ENCODE results near the gene KRTAP4-5. TPM values are rescaled to one million over a fixed set of nuclear protein-coding genes. Genes with fewer than 3 reads are reported as not detected.
"Not testable (repeated sequence)": the region's sequence is repeated elsewhere in the genome, so short reads cannot be mapped to it uniquely, and the experiment has no call there.

Gene KRTAP4-5
- total RNA-seq, 2 donors from 2014 or later, result not detected

GRCh38 chr17:41153856-41154255, 4.2 kb upstream of the KRTAP4-5 start:
- no peaks in the 10 kb centered on the region for H3K9me3 Mint-ChIP-seq
- no peak overlapping the region for H3K27ac Mint-ChIP-seq
- DNase-seq (ENCODE audit: low spot score in 2 of 2) (no peak), ATAC-seq (no peak)
- no peaks in the 10 kb centered on the region for H3K36me3 Mint-ChIP-seq

GRCh38 chr17:41151525-41151924, 1.9 kb upstream of the KRTAP4-5 start:
- no peak overlapping the region for H3K27ac Mint-ChIP-seq
- no peaks in the 10 kb centered on the region for H3K9me3 Mint-ChIP-seq
- no peak for ATAC-seq

GRCh38 chr17:41150026-41150425, 401 bp upstream of the KRTAP4-5 start:
- DNase-seq (ENCODE audit: low spot score in 2 of 2) (no peak), ATAC-seq (no peak)
- Mint-ChIP-seq H3K9me3 (no peaks in the 10 kb centered on the region), H3K36me3 (no peaks in the 10 kb centered on the region), H3K27ac (no peak overlapping the region)

More at GRCh38 chr17:41151525-41151924, 1.9 kb upstream of the KRTAP4-5 start:
- H3K36me3 Mint-ChIP-seq, result no peaks in the 10 kb centered on the region
- DNase-seq (ENCODE audit: low spot score in 2 of 2), result no peak

- ATAC-seq; H3K9me3 Mint-ChIP-seq; H3K36me3 Mint-ChIP-seq; DNase-seq (ENCODE audit: low spot score in 2 of 2): not testable (repeated sequence)
- peak overlapping the region in 1 of 2 donors; percentile 23 for H3K27ac Mint-ChIP-seq
These were observed 514 bp downstream of the KRTAP4-5 start for GRCh38 chr17:41148971-41149651.

GRCh38 chr17:41147531-41148204, 2.0 kb downstream of the KRTAP4-5 start:
- H3K36me3 Mint-ChIP-seq, result peaks cover 11 to 13% of the 10 kb centered on the region in 2 donors
- DNase-seq (ENCODE audit: low spot score in 2 of 2) (no peak), ATAC-seq (no peak)
- peaks cover 10% of the 10 kb centered on the region in 2 donors for H3K9me3 Mint-ChIP-seq
- no peak overlapping the region for H3K27ac Mint-ChIP-seq

- ATAC-seq (no peak), DNase-seq (ENCODE audit: low spot score in 2 of 2) (no peak)
- Mint-ChIP-seq H3K9me3 (peaks cover 20 to 26% of the 10 kb centered on the region in 2 donors), H3K36me3 (peaks cover 19 to 26% of the 10 kb centered on the region in 2 donors), H3K27ac (no peak overlapping the region)
These were observed 4.4 kb downstream of the KRTAP4-5 start for GRCh38 chr17:41145261-41145660.

- Mint-ChIP-seq H3K36me3 (peaks cover 23 to 27% of the 10 kb centered on the region in 2 donors), H3K9me3 (peaks cover 20 to 27% of the 10 kb centered on the region in 2 donors), H3K27ac (no peak overlapping the region)
- ATAC-seq (no peak), DNase-seq (ENCODE audit: low spot score in 2 of 2) (no peak)
These were observed 4.8 kb downstream of the KRTAP4-5 start for GRCh38 chr17:41144846-41145245.

- no peak overlapping the region for H3K27ac Mint-ChIP-seq
- ATAC-seq (no peak), DNase-seq (ENCODE audit: low spot score in 2 of 2) (no peak)
- H3K36me3 Mint-ChIP-seq, result peaks cover 28 to 32% of the 10 kb centered on the region in 2 donors
- H3K9me3 Mint-ChIP-seq, result peaks cover 28 to 45% of the 10 kb centered on the region in 2 donors
These were observed 8.3 kb downstream of the KRTAP4-5 start for GRCh38 chr17:41141361-41141760.

GRCh38 chr17:41140360-41141131, 9.1 kb downstream of the KRTAP4-5 start, which contains the start of gene KRTAP4-6:
TSS of gene KRTAP4-6 (minus strand) at chr17:41140544. CDS start at chr17:41140487, 57 bp downstream.
- Mint-ChIP-seq H3K9me3 (peaks cover 28 to 45% of the 10 kb centered on the region in 2 donors), H3K36me3 (peaks cover 28 to 32% of the 10 kb centered on the region in 2 donors), H3K27ac (peak within 1 kb of the TSS in 1 of 2 donors; percentile 11)
- ATAC-seq (no peak), DNase-seq (ENCODE audit: low spot score in 2 of 2) (no peak)

- peak overlapping the region in 1 of 2 donors; percentile 11 for H3K27ac Mint-ChIP-seq
- not testable (repeated sequence) for ATAC-seq
- peaks cover 28 to 45% of the 10 kb centered on the region in 2 donors for H3K9me3 Mint-ChIP-seq
These were observed 9.8 kb downstream of the KRTAP4-5 start for GRCh38 chr17:41139865-41140264.

GRCh38 chr17:41133880-41134735, 15.5 kb downstream of the KRTAP4-5 start:
- H3K36me3 Mint-ChIP-seq, result no peaks in the 10 kb centered on the region
- no peak for DNase-seq (ENCODE audit: low spot score in 2 of 2)
- peak in 1 of 2 donors; percentile 20 for ATAC-seq
- H3K27ac Mint-ChIP-seq, result no peak overlapping the region
- H3K9me3 Mint-ChIP-seq, result peaks cover 4 to 13% of the 10 kb centered on the region in 2 donors

More at GRCh38 chr17:41139865-41140264, 9.8 kb downstream of the KRTAP4-5 start:
- not testable (repeated sequence) for DNase-seq (ENCODE audit: low spot score in 2 of 2)
- H3K36me3 Mint-ChIP-seq, result peaks cover 28 to 32% of the 10 kb centered on the region in 2 donors

- peak in 1 of 2 donors; percentile 40 for ATAC-seq
- DNase-seq (ENCODE audit: low spot score in 2 of 2), result no peak
- Mint-ChIP-seq H3K36me3 (no peaks in the 10 kb centered on the region), H3K27ac (peak overlapping the region in 1 of 2 donors; percentile 17), H3K9me3 (peaks cover 0 to 8% of the 10 kb centered on the region in 2 donors)
These were observed 17.6 kb downstream of the KRTAP4-5 start for GRCh38 chr17:41131979-41132378.

GRCh38 chr17:41127371-41127770, 22.3 kb downstream of the KRTAP4-5 start:
- no peak overlapping the region for H3K27ac Mint-ChIP-seq

GRCh38 chr17:41126412-41126811, 23.2 kb downstream of the KRTAP4-5 start:
- no peak overlapping the region for H3K27ac Mint-ChIP-seq
- ATAC-seq (no peak), DNase-seq (ENCODE audit: low spot score in 2 of 2) (no peak)
- H3K9me3 Mint-ChIP-seq, result peaks cover 6 to 16% of the 10 kb centered on the region in 2 donors
- H3K36me3 Mint-ChIP-seq, result peaks cover 0 to 4% of the 10 kb centered on the region in 2 donors

More at GRCh38 chr17:41127371-41127770, 22.3 kb downstream of the KRTAP4-5 start:
- no peak for ATAC-seq
- no peak for DNase-seq (ENCODE audit: low spot score in 2 of 2)
- peaks cover 1 to 16% of the 10 kb centered on the region in 2 donors for H3K9me3 Mint-ChIP-seq
- H3K36me3 Mint-ChIP-seq, result peaks cover 0 to under 1% of the 10 kb centered on the region in 2 donors

- no peak for ATAC-seq
- H3K36me3 Mint-ChIP-seq, result peaks cover 0 to 9% of the 10 kb centered on the region in 2 donors
- H3K9me3 Mint-ChIP-seq, result peaks cover 10 to 20% of the 10 kb centered on the region in 2 donors
- no peak for DNase-seq (ENCODE audit: low spot score in 2 of 2)
- H3K27ac Mint-ChIP-seq, result no peak overlapping the region
These were observed 24.6 kb downstream of the KRTAP4-5 start for GRCh38 chr17:41125064-41125463.

GRCh38 chr17:41123991-41124371, 25.6 kb downstream of the KRTAP4-5 start, which contains the start of gene KRTAP4-12:
TSS of gene KRTAP4-12 (minus strand) at chr17:41124182. CDS start at chr17:41124122, 60 bp downstream.
- Mint-ChIP-seq H3K27ac (peak within 1 kb of the TSS; percentile 41 to 73), H3K9me3 (peaks cover 10 to 18% of the 10 kb centered on the region in 2 donors)
- DNase-seq (ENCODE audit: low spot score in 2 of 2); ATAC-seq; H3K36me3 Mint-ChIP-seq: not testable (repeated sequence)

Measured in activated naive CD4-positive, alpha-beta T cell treated with anti-CD3 and anti-CD28 coated beads, Interleukin-2, amount 50 U/mL, for 72 hours (primary cell).